HepG2 (cell line): ENCODE results near the gene MTFR1L. TPM values are rescaled to one million over a fixed set of nuclear protein-coding genes. Genes with fewer than 3 reads are reported as not detected.

Source experiments
- BCLAF1 ChIP-seq: fragments of 450-650 bp; IDR thresholded peaks from 2 replicates; pipeline ENCODE4 v1.6.1; 2017; ENCODE audit warnings: mild to moderate bottlenecking
- CENPT ChIP-seq: sonication (generic); formaldehyde crosslinking; IDR thresholded peaks from 2 replicates; pipeline ENCODE4 v1.8.0; 2022; ENCODE audit warnings: low read depth, mild to moderate bottlenecking, moderate library complexity, missing genetic modification reagents
- CHD4 ChIP-seq: fragments of 200-600 bp; sonication (generic); IDR thresholded peaks from 2 replicates; pipeline ENCODE4 v1.7.0; 2017; ENCODE audit warnings: mild to moderate bottlenecking, low read length, borderline replicate concordance
- CTCF ChIP-seq: sonication (generic); formaldehyde crosslinking; IDR thresholded peaks from 2 replicates; pipeline ENCODE4 v1.5.0; 2020; ENCODE audit warnings: mild to moderate bottlenecking, missing genetic modification reagents, moderate library complexity
- EEA1 ChIP-seq: sonication (generic); formaldehyde crosslinking; IDR thresholded peaks from 2 replicates; pipeline ENCODE4 v1.5.1; 2020; ENCODE audit warnings: mild to moderate bottlenecking, missing genetic modification reagents, borderline replicate concordance
- MEIS2 ChIP-seq: sonication (generic); formaldehyde crosslinking; IDR thresholded peaks from 2 replicates; pipeline ENCODE4 v1.9.0; 2021; ENCODE audit warnings: mild to moderate bottlenecking, missing genetic modification reagents
- MXD3 ChIP-seq: IDR thresholded peaks from 2 replicates; pipeline ENCODE4 v1.6.1; 2016; ENCODE audit warnings: mild to moderate bottlenecking, missing biosample characterization, missing genetic modification reagents
- MXI1 ChIP-seq: IDR thresholded peaks from 3 replicates; pipeline ENCODE4 v1.6.1; 2012; ENCODE audit warnings: low read depth, low read length, inconsistent platforms, borderline replicate concordance
- POLR2AphosphoS5 ChIP-seq: IDR thresholded peaks from 2 replicates; pipeline ENCODE4 v1.6.1; 2012; ENCODE audit warnings: low read depth, low read length
- PRMT3 ChIP-seq: sonication (generic); formaldehyde crosslinking; IDR thresholded peaks from 2 replicates; pipeline ENCODE4 v1.8.1; 2022; ENCODE audit warnings: low read depth, mild to moderate bottlenecking, moderate library complexity, missing genetic modification reagents, borderline replicate concordance
- SMARCC2 ChIP-seq: fragments of 450-650 bp; IDR thresholded peaks from 2 replicates; pipeline ENCODE4 v1.6.1; 2017; ENCODE audit warnings: antibody characterized with exemption, mild to moderate bottlenecking
- TCF7L2 ChIP-seq: IDR thresholded peaks from 2 replicates; pipeline ENCODE4 v1.6.1; 2011; ENCODE audit warnings: mild to moderate bottlenecking, low read depth, low read length, moderate library complexity
- TOE1 ChIP-seq: sonication (generic); formaldehyde crosslinking; IDR thresholded peaks from 2 replicates; pipeline ENCODE4 v1.4.0; 2020; ENCODE audit warnings: mild to moderate bottlenecking, missing genetic modification reagents
- ZBTB4 ChIP-seq: sonication (generic); formaldehyde crosslinking; IDR thresholded peaks from 2 replicates; pipeline ENCODE4 v1.4.0; 2020; ENCODE audit warnings: missing genetic modification reagents, mild to moderate bottlenecking, borderline replicate concordance
- ZFX ChIP-seq: sonication (generic); formaldehyde crosslinking; IDR thresholded peaks from 2 replicates; pipeline ENCODE4 v1.4.0; 2020; ENCODE audit warnings: mild to moderate bottlenecking, low read depth, missing genetic modification reagents, moderate library complexity
- ZNF230 ChIP-seq: sonication (generic); formaldehyde crosslinking; IDR thresholded peaks from 2 replicates; pipeline ENCODE4 v1.4.0; 2020; ENCODE audit warnings: mild to moderate bottlenecking, missing genetic modification reagents
- ZNF460 ChIP-seq: sonication (generic); formaldehyde crosslinking; IDR thresholded peaks from 2 replicates; pipeline ENCODE4 v1.5.1; 2020; ENCODE audit warnings: missing genetic modification reagents, mild to moderate bottlenecking, borderline replicate concordance
- ZNF501 ChIP-seq: sonication (generic); formaldehyde crosslinking; IDR thresholded peaks from 2 replicates; pipeline ENCODE4 v1.5.1; 2020; ENCODE audit warnings: mild to moderate bottlenecking, moderate library complexity, missing genetic modification reagents
- ZNF543 ChIP-seq: sonication (generic); formaldehyde crosslinking; IDR thresholded peaks from 2 replicates; pipeline ENCODE4 v1.4.0; 2020; ENCODE audit warnings: mild to moderate bottlenecking, missing genetic modification reagents
- ZNF616 ChIP-seq: sonication (generic); formaldehyde crosslinking; IDR thresholded peaks from 2 replicates; pipeline ENCODE4 v1.5.0; 2020; ENCODE audit warnings: low read depth, mild to moderate bottlenecking, missing genetic modification reagents
- ZNF841 ChIP-seq: sonication (generic); formaldehyde crosslinking; IDR thresholded peaks from 2 replicates; pipeline ENCODE4 v1.8.1; 2023; ENCODE audit warnings: missing genetic modification reagents, borderline replicate concordance
- polyA plus RNA-seq, 8 experiments: library from polyadenylated mRNA; depleted of rRNA in 3 of 8; stranded (reverse) in 7 of 8; unstranded in 1 of 8; fragments of >200 nt; fragmentation: Illumina TruSeq in 4 of 8; extraction: Trizol in 4 of 8; gene quantifications; 2 replicates each; pipeline versions ENCODE4 v1.2.1 to v1.2.3, GENCODE V29; 2011 to 2016; ENCODE audit warnings: low read depth in 4 of 8, missing spikeins in 1 of 8, mixed read lengths in 1 of 8; ENCODE audit not compliant: insufficient read depth in 1 of 8
- total RNA-seq, 5 experiments: library from RNA; depleted of rRNA; stranded (reverse); fragments of >200 nt; fragmentation: Illumina TruSeq; extraction: Trizol; gene quantifications; 2 replicates each; pipeline ENCODE4 v1.2.3, GENCODE V29; 2016; ENCODE audit warnings: low read depth in 1 of 5

The MTFR1L gene
- total and polyA plus RNA-seq, 2 of the 13 experiments (the other 11 are each of a cell fraction or from before 2014, with no cell fraction given) = 38.0 to 55.7 TPM

GRCh38 chr1:25820247-25821111 lies 725 bp downstream of the MTFR1L start (continued):
- no peak for TF ChIP-seq CENPT (CRISPR knock-in tag)
- no peak for TF ChIP-seq TOE1 (CRISPR knock-in tag)
- TF ChIP-seq CTCF (CRISPR knock-in tag) = no peak
- TF ChIP-seq ZNF543 = 0 out of 2 replicates have a peak, but pooled peaks have one; percentile 26
- TF ChIP-seq CHD4 = no peak
- no peak; the same call in 1 of the 2 replicates for TF ChIP-seq ZNF616
- TF ChIP-seq EEA1 (CRISPR knock-in tag) = peak; percentile 40; the same call in 1 of the 2 replicates
- 0 out of 2 replicates have a peak, but pooled peaks have one; percentile 15 for TF ChIP-seq ZNF230
- TF ChIP-seq BCLAF1 = no peak
- TF ChIP-seq ZNF501 (CRISPR knock-in tag) = peak; percentile 68; the same call in 1 of the 2 replicates
- no peak for TF ChIP-seq ZNF841 (CRISPR knock-in tag)
- TF ChIP-seq SMARCC2 = no peak
- TF ChIP-seq MEIS2 (CRISPR knock-in tag) = 0 out of 2 replicates have a peak, but pooled peaks have one; percentile 12
- TF ChIP-seq ZBTB4 (CRISPR knock-in tag) = no peak
- TF ChIP-seq PRMT3 = no peak
- TF ChIP-seq POLR2AphosphoS5 = peak; percentile 53
- no peak for TF ChIP-seq ZNF460 (CRISPR knock-in tag)
- no peak for TF ChIP-seq TCF7L2
- TF ChIP-seq MXI1 = peak; percentile 23; the same call in 1 of the 3 replicates
- TF ChIP-seq ZFX = peak; percentile 62; the same call in 1 of the 2 replicates
- TF ChIP-seq MXD3 = 0 out of 2 replicates have a peak, but pooled peaks have one; percentile 7
